ENCODE measurements around the gene RNF43.

The RNF43 gene

GRCh38 chr17:58417300-58418092, at the start of gene RNF43:
TSS of gene RNF43 (minus strand) at chr17:58417534. CDS start at chr17:58415577, 1,957 bp downstream.
- DNase-seq, result peak; percentile 80

GRCh38 chr17:58455491-58455890, 38.2 kb upstream of the RNF43 start:
- no peak for DNase-seq

GRCh38 chr17:58452738-58453137, 35.4 kb upstream of the RNF43 start:
- DNase-seq, result no peak

- peak; percentile 50 for DNase-seq
Measured at GRCh38 chr17:58447039-58447975, 30.0 kb upstream of the RNF43 start.

GRCh38 chr17:58446086-58446485, 28.8 kb upstream of the RNF43 start:
- DNase-seq, result no peak

GRCh38 chr17:58436805-58437239, 19.5 kb upstream of the RNF43 start:
- no peak for DNase-seq

- DNase-seq, result no peak
Measured at GRCh38 chr17:58436245-58436644, 18.9 kb upstream of the RNF43 start.

GRCh38 chr17:58432806-58433573, 15.7 kb upstream of the RNF43 start:
- no peak for DNase-seq

GRCh38 chr17:58427807-58428206, 10.5 kb upstream of the RNF43 start:
- no peak for DNase-seq

GRCh38 chr17:58421711-58422110, 4.4 kb upstream of the RNF43 start:
- DNase-seq, result no peak

- DNase-seq, result no peak
Measured at GRCh38 chr17:58420827-58421226, 3.5 kb upstream of the RNF43 start.

- no peak for DNase-seq
Measured at GRCh38 chr17:58416937-58417299, 416 bp downstream of the RNF43 start.

GRCh38 chr17:58416396-58416795, 938 bp downstream of the RNF43 start:
- no peak for DNase-seq

GRCh38 chr17:58415371-58416055, 1.8 kb downstream of the RNF43 start:
- DNase-seq, result no peak

GRCh38 chr17:58414596-58414997, 2.7 kb downstream of the RNF43 start:
- no peak for DNase-seq

GRCh38 chr17:58413684-58414083, 3.6 kb downstream of the RNF43 start:
- DNase-seq, result no peak

- no peak for DNase-seq
Measured at GRCh38 chr17:58412961-58413586, 4.3 kb downstream of the RNF43 start.

- no peak for DNase-seq
Measured at GRCh38 chr17:58412064-58412703, 5.2 kb downstream of the RNF43 start.

- DNase-seq, result no peak
Measured at GRCh38 chr17:58411408-58411894, 5.9 kb downstream of the RNF43 start.

GRCh38 chr17:58410714-58411407, 6.5 kb downstream of the RNF43 start:
- no peak for DNase-seq

GRCh38 chr17:58409432-58409831, 7.9 kb downstream of the RNF43 start:
- DNase-seq, result no peak
